Endothelial cell of umbilical vein (primary cell): ENCODE measurements around the gene NME7. TPM values are rescaled to one million over a fixed set of nuclear protein-coding genes. Genes with fewer than 3 reads are reported as not detected.

ENCODE experiments used
- BruUV-seq: library from RNA; stranded (reverse); fragments of 400-500 nt; replicated peaks from 2 replicates; lab custom pipeline; 2021; lab: Mats Ljungman, UMichigan
- CTCF ChIA-PET: fragments of 300-600, 350-600 bp; sonication (Branson Sonifier 250); formaldehyde crosslinking; loops from one replicate; lab custom pipeline; 2021; ENCODE audit warnings: antibody characterized with exemption, inconsistent platforms; lab: Charles Lee
- POLR2A ChIA-PET: fragments of 300-600, 350-600 bp; sonication (Branson Sonifier 250); formaldehyde crosslinking; loops from one replicate; lab custom pipeline; 2021; ENCODE audit warnings: antibody characterized with exemption, inconsistent platforms; lab: Charles Lee
- DNase-seq: peaks from one replicate; pipeline ENCODE4 v3.0.0-alpha.2; 2011; ENCODE audit warnings: low read depth, low spot score
- FAIRE-seq: peaks from 2 replicates; lab custom pipeline; 2011; peaks lifted over from hg19 to GRCh38; lab: Jason Lieb, UNC
- H2AFZ ChIP-seq: 2 replicates; pipeline ENCODE4 v1.6.0; 2012; ENCODE audit warnings: low read depth, low read length, control low read depth, inconsistent platforms
- H3K27ac ChIP-seq: 2 replicates; pipeline ENCODE4 v1.5.1; 2011; ENCODE audit warnings: low read depth, mild to moderate bottlenecking, control low read depth, low read length, moderate library complexity; ENCODE audit not compliant: insufficient read depth
- H3K27me3 ChIP-seq, 2 experiments: 2 replicates each; pipeline versions ENCODE4 v1.6.0 to v1.6.1; 2011; ENCODE audit warnings: low read length in 2 of 2, mixed read lengths in 1 of 2; ENCODE audit not compliant: control insufficient read depth in 2 of 2, insufficient read depth in 2 of 2
- H3K36me3 ChIP-seq, 2 experiments: 2 replicates in 1 of 2; 3 replicates in 1 of 2; pipeline ENCODE4 v1.5.1; 2011; ENCODE audit warnings: low read length in 2 of 2, mild to moderate bottlenecking in 1 of 2, moderate library complexity in 1 of 2; ENCODE audit not compliant: control insufficient read depth in 2 of 2, insufficient read depth in 2 of 2; ENCODE audit errors: extremely low read depth in 1 of 2
- H3K4me1 ChIP-seq: 3 replicates; pipeline ENCODE4 v1.5.1; 2011; ENCODE audit warnings: mild to moderate bottlenecking, low read length; ENCODE audit not compliant: control insufficient read depth, insufficient read depth; ENCODE audit errors: extremely low read depth
- H3K4me2 ChIP-seq: 2 replicates; pipeline ENCODE4 v1.6.1; 2011; ENCODE audit warnings: low read length, control low read depth, mixed read lengths; ENCODE audit not compliant: insufficient read depth
- H3K4me3 ChIP-seq, 3 experiments: fragments of 200-600 bp in 1 of 3; sonication (generic), shearing (Covaris generic) in 1 of 3; replicated peaks in 1 of 3; 2 replicates each; pipeline ENCODE4 v1.5.1; 2011 to 2016; ENCODE audit warnings: control low read depth in 3 of 3, low read length in 3 of 3, mild to moderate bottlenecking in 2 of 3, inconsistent platforms in 1 of 3, low read depth in 1 of 3, moderate library complexity in 1 of 3; ENCODE audit not compliant: insufficient read depth in 1 of 3
- H3K79me2 ChIP-seq: 2 replicates; pipeline ENCODE4 v1.6.0; 2012; ENCODE audit warnings: low read length, inconsistent platforms; ENCODE audit not compliant: control insufficient read depth, insufficient read depth
- H3K9ac ChIP-seq: replicated peaks from 2 replicates; pipeline ENCODE3; 2011; ENCODE audit warnings: low read length, control low read depth; ENCODE audit not compliant: insufficient read depth; ENCODE audit errors: extremely low read depth
- H3K9me1 ChIP-seq: replicated peaks from 3 replicates; pipeline ENCODE4 v1.6.0; 2011; ENCODE audit warnings: mild to moderate bottlenecking, low read length; ENCODE audit not compliant: control insufficient read depth, insufficient read depth; ENCODE audit errors: extremely low read depth
- H3K9me3 ChIP-seq: replicated peaks from 2 replicates; pipeline ENCODE4 v1.5.1; 2012; ENCODE audit warnings: low read length, inconsistent platforms; ENCODE audit not compliant: control insufficient read depth, insufficient read depth
- H4K20me1 ChIP-seq: replicated peaks from 2 replicates; pipeline ENCODE3; 2011; ENCODE audit warnings: mild to moderate bottlenecking, low read length; ENCODE audit not compliant: control insufficient read depth, insufficient read depth; ENCODE audit errors: extremely low read depth
- CTCF ChIP-seq, 2 donors: IDR thresholded peaks; 1 replicate in 1 of 2; 2 replicates in 1 of 2; pipeline ENCODE4 v1.5.1; 2011; ENCODE audit warnings: low read length in 2 of 2, mild to moderate bottlenecking in 2 of 2, moderate library complexity in 2 of 2, control low read depth in 1 of 2, inconsistent platforms in 1 of 2, low read depth in 1 of 2; ENCODE audit not compliant: insufficient read depth in 1 of 2; ENCODE audit errors: extremely low read depth in 1 of 2
- EZH2 ChIP-seq: IDR thresholded peaks from 2 replicates; pipeline ENCODE4 v1.6.1; 2012; ENCODE audit warnings: borderline replicate concordance, low read depth, mild to moderate bottlenecking, moderate library complexity, low read length, inconsistent platforms; ENCODE audit not compliant: severe bottlenecking
- FOS ChIP-seq: IDR thresholded peaks from 2 replicates; pipeline ENCODE4 v1.6.1; 2011; ENCODE audit warnings: mild to moderate bottlenecking, low read length, moderate library complexity, borderline replicate concordance; ENCODE audit not compliant: insufficient read depth
- GATA2 ChIP-seq: IDR thresholded peaks from 2 replicates; pipeline ENCODE4 v1.7.0; 2011; ENCODE audit warnings: low read depth, mild to moderate bottlenecking, moderate library complexity, mixed read lengths, low read length; ENCODE audit not compliant: insufficient read length, insufficient read depth
- JUN ChIP-seq: IDR thresholded peaks from 2 replicates; pipeline ENCODE4 v1.6.1; 2011; ENCODE audit warnings: borderline replicate concordance, low read depth; ENCODE audit not compliant: insufficient read length, insufficient read depth
- MAX ChIP-seq: IDR thresholded peaks from 2 replicates; pipeline ENCODE4 v1.6.1; 2011; ENCODE audit not compliant: insufficient read depth, insufficient read length
- MYC ChIP-seq: IDR thresholded peaks from one replicate; pipeline ENCODE4 v1.6.1; 2011; ENCODE audit warnings: mild to moderate bottlenecking, low read depth, low read length
- POLR2A ChIP-seq: IDR thresholded peaks from 2 replicates; pipeline ENCODE4 v1.6.1; 2012; ENCODE audit warnings: low read depth, mild to moderate bottlenecking, control low read depth, low read length
- POLR2AphosphoS5 ChIP-seq: IDR thresholded peaks from 2 replicates; pipeline ENCODE4 v1.6.1; 2012; ENCODE audit warnings: low read depth, mild to moderate bottlenecking, control low read depth, low read length, moderate library complexity; ENCODE audit not compliant: insufficient read depth
- dilution Hi-C: fragments of 300-500 bp; cut with MboI; formaldehyde crosslinking; loops from one replicate; pipeline ENCODE4 v1.15.0; 2019; ENCODE audit warnings: low sequenced_read_pairs; ENCODE audit not compliant: extremely low pct_ligation_motif_present
- intact Hi-C: fragments of 100-400 bp; cut with micrococcal nuclease; formaldehyde crosslinking; loops from one replicate; pipeline ENCODE4 v1.10.0; 2022
- polyA plus RNA-seq, 4 experiments: library from polyadenylated mRNA; depleted of rRNA in 3 of 4; stranded (reverse) in 3 of 4; unstranded in 1 of 4; fragments of >200 nt; gene quantifications; 2 replicates each; pipeline versions ENCODE4 v1.2.1 to v1.2.3, GENCODE V29; 2011 to 2012; ENCODE audit warnings: missing spikeins in 1 of 4
- total RNA-seq: library from RNA; stranded (reverse); gene quantifications from 2 replicates; pipeline ENCODE4 v1.2.3, GENCODE V29; 2021

The NME7 gene
- total and polyA plus RNA-seq, 2 donors (not counting 3 experiments of a cell fraction or from before 2014, with no cell fraction given), result 16.5 to 25.3 TPM

DNA sequence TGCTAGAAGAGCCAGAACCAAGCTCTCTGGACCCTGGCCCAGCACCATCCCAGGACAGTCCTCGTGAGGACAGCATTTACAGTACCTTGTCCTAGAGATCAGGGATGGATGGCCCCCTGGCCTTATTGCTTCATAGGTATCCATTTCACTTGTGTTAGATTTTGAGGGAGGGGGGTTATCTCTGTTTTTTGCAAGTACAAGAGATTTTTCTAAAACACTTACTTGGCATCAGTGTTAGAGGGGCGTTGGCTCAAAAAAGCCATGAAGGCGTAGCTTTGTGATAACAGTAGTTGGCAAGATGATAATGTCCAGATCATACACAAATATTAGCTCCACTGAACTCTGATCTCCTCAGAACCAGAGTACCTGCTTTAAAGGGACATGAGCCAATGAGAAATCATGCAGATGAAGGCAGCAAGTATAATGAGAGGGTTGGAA is 266.9 kb downstream of the NME7 start:
- ChIA-PET CTCF (interaction anchor here (1.4 to 2.0 kb wide), 2 partner anchors 11 to 14 kb away, joined by 3 to 6 read pairs; no protein-coding TSS in a partner anchor), POLR2A (no interaction called here)
- Histone ChIP-seq H3K4me1 (no peaks in the 10 kb centered on the region), H3K79me2 (no peaks in the 10 kb centered on the region), H3K9me3 (no peaks in the 10 kb centered on the region), H3K27me3 (peaks cover 0 to 3% of the 10 kb centered on the region in 2 experiments), H4K20me1 (no peaks in the 10 kb centered on the region), H3K4me2 (no peak overlapping the region), H3K9ac (no peak overlapping the region), H2AFZ (no peak overlapping the region), H3K4me3 (no peak overlapping the region), H3K27ac (no peak overlapping the region), H3K36me3 (no peaks in the 10 kb centered on the region), H3K9me1 (no peaks in the 10 kb centered on the region)
- TF ChIP-seq POLR2A (no peak), JUN (no peak), MYC (no peak), EZH2 (no peak), CTCF (IDR thresholded peaks at IDR 0.05; ENCODE audit: extremely low read depth in 1 of 2, insufficient read depth in 1 of 2, low read depth in 1 of 2, low read length in 2 of 2) (no peak), POLR2AphosphoS5 (no peak), GATA2 (no peak), MAX (no peak), FOS (no peak)
- intact Hi-C loops (no loop called here), dilution Hi-C loops (no loop called here)
- no TSS peak for BruUV-seq
- no peak for FAIRE-seq
- no peak for DNase-seq
